HL-60 (cell line): Measurements from ENCODE around the gene IRX2.

ENCODE experiments used
- CTCF ChIP-seq: IDR thresholded peaks from one replicate; pipeline ENCODE4 v1.5.1; 2011; ENCODE audit warnings: low read length, control low read depth, inconsistent platforms; ENCODE audit not compliant: insufficient read depth
- POLR2AphosphoS5 ChIP-seq: IDR thresholded peaks from 2 replicates; pipeline ENCODE4 v1.6.1; 2012; ENCODE audit warnings: low read depth

DNA sequence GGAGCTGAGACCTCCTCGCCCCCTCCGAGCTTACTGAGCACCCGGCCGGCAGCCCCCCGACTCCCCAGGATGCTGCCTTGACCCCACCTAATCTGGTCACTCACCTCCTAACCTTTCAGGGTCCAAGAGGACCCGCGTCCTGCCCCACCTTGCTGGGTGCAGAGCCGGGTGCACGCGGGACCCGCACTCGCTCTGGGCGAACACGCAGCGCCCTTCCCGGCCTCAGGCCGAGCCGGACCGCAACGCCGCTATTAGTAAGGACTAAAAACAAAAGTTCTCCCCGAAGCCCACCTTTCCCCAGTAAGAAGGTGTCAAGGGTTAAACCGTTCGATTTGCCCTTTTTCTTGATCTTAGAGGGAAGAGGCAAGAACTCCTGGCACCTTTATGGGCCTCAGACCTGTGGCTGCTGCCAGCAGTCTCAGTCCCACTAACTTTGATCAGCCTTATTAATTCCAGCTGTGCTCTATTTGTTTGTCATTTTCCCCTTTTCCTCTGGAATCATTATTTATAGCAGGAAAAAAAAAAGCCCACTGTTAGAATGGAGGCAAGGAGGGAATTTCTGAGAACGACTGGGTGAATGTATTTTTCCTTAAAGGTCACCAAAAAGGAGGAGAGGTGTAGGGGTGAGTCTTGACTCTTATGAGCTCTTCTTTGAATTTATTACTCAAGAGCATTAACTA, 10.5 kb downstream of the IRX2 start:
- no peak for TF ChIP-seq POLR2AphosphoS5
- no peak for TF ChIP-seq CTCF
